ENCODE measurements around the gene TMEM141.

DNA sequence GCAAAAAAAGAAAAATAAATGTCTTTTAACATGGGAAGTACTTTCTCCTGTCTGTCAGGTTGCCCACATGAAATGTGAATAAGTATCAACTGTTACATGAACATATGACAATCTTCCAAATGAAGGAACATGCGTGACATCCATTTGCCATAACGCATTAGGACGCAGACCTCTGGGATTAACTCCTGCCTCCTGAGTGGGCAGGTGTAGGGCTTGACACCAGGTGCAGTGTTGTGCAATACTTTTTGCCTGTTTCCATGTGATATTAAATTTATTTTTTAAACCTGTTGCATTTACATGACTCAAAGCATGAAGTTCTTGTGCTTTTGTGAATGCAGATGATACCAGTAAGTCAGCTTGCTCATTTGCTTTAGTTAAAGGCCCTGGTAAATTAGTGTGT lies 8.7 kb upstream of the TMEM141 start:
- TF ChIP-seq, protein P1, sequence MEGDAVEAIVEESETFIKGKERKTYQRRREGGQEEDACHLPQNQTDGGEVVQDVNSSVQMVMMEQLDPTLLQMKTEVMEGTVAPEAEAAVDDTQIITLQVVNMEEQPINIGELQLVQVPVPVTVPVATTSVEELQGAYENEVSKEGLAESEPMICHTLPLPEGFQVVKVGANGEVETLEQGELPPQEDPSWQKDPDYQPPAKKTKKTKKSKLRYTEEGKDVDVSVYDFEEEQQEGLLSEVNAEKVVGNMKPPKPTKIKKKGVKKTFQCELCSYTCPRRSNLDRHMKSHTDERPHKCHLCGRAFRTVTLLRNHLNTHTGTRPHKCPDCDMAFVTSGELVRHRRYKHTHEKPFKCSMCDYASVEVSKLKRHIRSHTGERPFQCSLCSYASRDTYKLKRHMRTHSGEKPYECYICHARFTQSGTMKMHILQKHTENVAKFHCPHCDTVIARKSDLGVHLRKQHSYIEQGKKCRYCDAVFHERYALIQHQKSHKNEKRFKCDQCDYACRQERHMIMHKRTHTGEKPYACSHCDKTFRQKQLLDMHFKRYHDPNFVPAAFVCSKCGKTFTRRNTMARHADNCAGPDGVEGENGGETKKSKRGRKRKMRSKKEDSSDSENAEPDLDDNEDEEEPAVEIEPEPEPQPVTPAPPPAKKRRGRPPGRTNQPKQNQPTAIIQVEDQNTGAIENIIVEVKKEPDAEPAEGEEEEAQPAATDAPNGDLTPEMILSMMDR (IDR thresholded peaks at IDR 0.05), result no peak
- TF ChIP-seq POLR2A (IDR thresholded peaks at IDR 0.05) (no peak), EP300 (IDR thresholded peaks at IDR 0.05; ENCODE audit: low read depth) (no peak)
